Stimulated activated naive B cell treated with anti-CD40 and anti-IgM and Interleukin-4, amounts not matched to agents 10 μg/mL and 1 μg/mL and 100 μg/mL, for 72 hours (primary cell): Measurements from ENCODE around the gene FBXO7.

Source experiments
- ATAC-seq, 2 donors: fragments of 150-1000 bp; cut with Tn5 transposase; replicated peaks; 2 replicates each; pipeline ENCODE4 v1.10.0; 2021; ENCODE audit warnings: moderate library complexity in 1 of 2
- DNase-seq: peaks from one replicate; pipeline ENCODE4 v3.0.0; 2021
- H3K27ac Mint-ChIP-seq: one replicate; pipeline ENCODE4 v1.8.0; 2022; ENCODE audit warnings: mild to moderate bottlenecking, mixed read lengths
- H3K27me3 Mint-ChIP-seq, 2 donors: one replicate each; pipeline ENCODE4 v1.8.0; 2022; ENCODE audit warnings: mixed read lengths in 2 of 2
- H3K36me3 Mint-ChIP-seq, 2 donors: one replicate each; pipeline ENCODE4 v1.8.0; 2022; ENCODE audit warnings: mixed read lengths in 2 of 2, mild to moderate bottlenecking in 1 of 2
- H3K4me1 Mint-ChIP-seq, 2 donors: one replicate each; pipeline ENCODE4 v1.8.0; 2022; ENCODE audit warnings: mixed read lengths in 2 of 2, mild to moderate bottlenecking in 1 of 2
- H3K4me3 Mint-ChIP-seq, 2 donors: one replicate each; pipeline ENCODE4 v1.8.0; 2022; ENCODE audit warnings: mild to moderate bottlenecking in 2 of 2, mixed read lengths in 2 of 2, moderate library complexity in 1 of 2
- H3K9me3 Mint-ChIP-seq, 2 donors: one replicate each; pipeline ENCODE4 v1.8.0; 2022; ENCODE audit warnings: mixed read lengths in 2 of 2, mild to moderate bottlenecking in 1 of 2

The FBXO7 gene

GRCh38 chr22:32531228-32531627 lies 56.6 kb downstream of the FBXO7 start:
- no peak overlapping the region for H3K27ac Mint-ChIP-seq
- peaks cover 3 to 18% of the 10 kb centered on the region in 2 donors for H3K4me1 Mint-ChIP-seq
- H3K27me3 Mint-ChIP-seq, result peaks cover 21 to 23% of the 10 kb centered on the region in 2 donors
- H3K9me3 Mint-ChIP-seq, result no peaks in the 10 kb centered on the region
- H3K36me3 Mint-ChIP-seq, result no peaks in the 10 kb centered on the region
- DNase-seq (no peak), ATAC-seq (no peak)
- H3K4me3 Mint-ChIP-seq, result no peak overlapping the region

- no peaks in the 10 kb centered on the region for H3K9me3 Mint-ChIP-seq
- DNase-seq, result no peak
Measured at GRCh38 chr22:32531931-32532819, 57.6 kb downstream of the FBXO7 start.

GRCh38 chr22:32532820-32533128 lies 58.2 kb downstream of the FBXO7 start:
- Mint-ChIP-seq H3K36me3 (no peaks in the 10 kb centered on the region), H3K9me3 (no peaks in the 10 kb centered on the region), H3K27me3 (peaks cover 21 to 23% of the 10 kb centered on the region in 2 donors), H3K27ac (no peak overlapping the region), H3K4me1 (peaks cover 2 to 16% of the 10 kb centered on the region in 2 donors), H3K4me3 (no peak overlapping the region)
- DNase-seq (no peak), ATAC-seq (no peak)

More at GRCh38 chr22:32531931-32532819, 57.6 kb downstream of the FBXO7 start:
- Mint-ChIP-seq H3K4me3 (no peak overlapping the region), H3K36me3 (no peaks in the 10 kb centered on the region), H3K4me1 (peaks cover 3 to 18% of the 10 kb centered on the region in 2 donors), H3K27ac (no peak overlapping the region), H3K27me3 (peaks cover 21 to 23% of the 10 kb centered on the region in 2 donors)
- no peak for ATAC-seq

- no peak overlapping the region for H3K27ac Mint-ChIP-seq
- DNase-seq, result no peak
- H3K4me3 Mint-ChIP-seq, result no peak overlapping the region
- peaks cover under 1 to 1% of the 10 kb centered on the region in 2 donors for H3K36me3 Mint-ChIP-seq
- ATAC-seq, result no peak
- peaks cover 1 to 12% of the 10 kb centered on the region in 2 donors for H3K4me1 Mint-ChIP-seq
- H3K27me3 Mint-ChIP-seq, result peaks cover 23% of the 10 kb centered on the region in 2 donors
- H3K9me3 Mint-ChIP-seq, result peaks cover under 1% of the 10 kb centered on the region in 2 donors
Measured at GRCh38 chr22:32533265-32534111, 58.9 kb downstream of the FBXO7 start.

GRCh38 chr22:32534252-32535235 lies 59.9 kb downstream of the FBXO7 start:
- no peak overlapping the region for H3K4me3 Mint-ChIP-seq
- ATAC-seq (no peak), DNase-seq (no peak)
- no peak overlapping the region for H3K27ac Mint-ChIP-seq
- H3K9me3 Mint-ChIP-seq, result peaks cover 2 to 3% of the 10 kb centered on the region in 2 donors
- H3K27me3 Mint-ChIP-seq, result peaks cover 34% of the 10 kb centered on the region in 2 donors
- peaks cover under 1 to 5% of the 10 kb centered on the region in 2 donors for H3K4me1 Mint-ChIP-seq
- peaks cover 3 to 5% of the 10 kb centered on the region in 2 donors for H3K36me3 Mint-ChIP-seq

GRCh38 chr22:32535531-32536190 lies 61.0 kb downstream of the FBXO7 start:
- peaks cover 2 to 3% of the 10 kb centered on the region in 2 donors for H3K9me3 Mint-ChIP-seq
- DNase-seq, result no peak
- no peak overlapping the region for H3K4me3 Mint-ChIP-seq
- H3K36me3 Mint-ChIP-seq, result peaks cover 3 to 5% of the 10 kb centered on the region in 2 donors
- H3K4me1 Mint-ChIP-seq, result peaks cover 3 to 5% of the 10 kb centered on the region in 2 donors
- H3K27me3 Mint-ChIP-seq, result peaks cover 30 to 37% of the 10 kb centered on the region in 2 donors
- no peak for ATAC-seq
- H3K27ac Mint-ChIP-seq, result no peak overlapping the region

- Mint-ChIP-seq H3K36me3 (peaks cover 3 to 5% of the 10 kb centered on the region in 2 donors), H3K4me3 (no peak overlapping the region), H3K9me3 (peaks cover 2 to 3% of the 10 kb centered on the region in 2 donors), H3K4me1 (peaks cover 3 to 4% of the 10 kb centered on the region in 2 donors), H3K27me3 (peaks cover 30 to 37% of the 10 kb centered on the region in 2 donors), H3K27ac (no peak overlapping the region)
- DNase-seq (no peak), ATAC-seq (no peak)
Measured at GRCh38 chr22:32536352-32536751, 61.7 kb downstream of the FBXO7 start.

GRCh38 chr22:32538521-32538920 lies 63.9 kb downstream of the FBXO7 start:
- Mint-ChIP-seq H3K9me3 (peaks cover 2 to 3% of the 10 kb centered on the region in 2 donors), H3K27me3 (peaks cover 23 to 24% of the 10 kb centered on the region in 2 donors), H3K27ac (no peak overlapping the region), H3K4me3 (no peak overlapping the region), H3K4me1 (peaks cover 0 to 3% of the 10 kb centered on the region in 2 donors), H3K36me3 (peaks cover 3 to 5% of the 10 kb centered on the region in 2 donors)
- ATAC-seq (no peak), DNase-seq (no peak)

- Mint-ChIP-seq H3K36me3 (peaks cover 3 to 5% of the 10 kb centered on the region in 2 donors), H3K9me3 (peaks cover 2 to 3% of the 10 kb centered on the region in 2 donors), H3K27me3 (peaks cover 16 to 19% of the 10 kb centered on the region in 2 donors), H3K4me3 (no peak overlapping the region), H3K4me1 (peaks cover 0 to 3% of the 10 kb centered on the region in 2 donors), H3K27ac (no peak overlapping the region)
- ATAC-seq, result peak in 1 of 2 donors; percentile 43
- no peak for DNase-seq
Measured at GRCh38 chr22:32539631-32540421, 65.2 kb downstream of the FBXO7 start.

- ATAC-seq, result no peak
Measured at GRCh38 chr22:32541481-32541880, 66.9 kb downstream of the FBXO7 start.

GRCh38 chr22:32542066-32542676 lies 67.6 kb downstream of the FBXO7 start:
- H3K27ac Mint-ChIP-seq, result no peak overlapping the region
- H3K27me3 Mint-ChIP-seq, result peaks cover 16 to 24% of the 10 kb centered on the region in 2 donors
- ATAC-seq (no peak), DNase-seq (no peak)
- H3K4me3 Mint-ChIP-seq, result no peak overlapping the region
- peaks cover 0 to 3% of the 10 kb centered on the region in 2 donors for H3K4me1 Mint-ChIP-seq
- H3K9me3 Mint-ChIP-seq, result peaks cover 2 to 3% of the 10 kb centered on the region in 2 donors
- H3K36me3 Mint-ChIP-seq, result peaks cover 3 to 5% of the 10 kb centered on the region in 2 donors

More at GRCh38 chr22:32541481-32541880, 66.9 kb downstream of the FBXO7 start:
- Mint-ChIP-seq H3K27ac (no peak overlapping the region), H3K27me3 (peaks cover 16 to 19% of the 10 kb centered on the region in 2 donors), H3K4me3 (no peak overlapping the region), H3K36me3 (peaks cover 3 to 5% of the 10 kb centered on the region in 2 donors), H3K9me3 (peaks cover 2 to 3% of the 10 kb centered on the region in 2 donors), H3K4me1 (peaks cover 0 to 3% of the 10 kb centered on the region in 2 donors)
- DNase-seq, result no peak
